OCI-LY1 (cell line): ENCODE results near the gene GUCA1A.
A peak's percentile ranks its signal among the peaks of the same experiment; 100 is the strongest.

Source experiments
- H2AFZ ChIP-seq: fragments of 200-600 bp; sonication (generic), shearing (Covaris generic); 2 replicates; pipeline ENCODE4 v1.6.0; 2014; ENCODE audit warnings: antibody characterized with exemption, mild to moderate bottlenecking, low read length
- H3F3A ChIP-seq: fragments of 200-600 bp; sonication (generic), shearing (Covaris generic); 2 replicates; pipeline ENCODE4 v1.6.0; 2014; ENCODE audit warnings: mild to moderate bottlenecking, antibody characterized with exemption, low read length, moderate library complexity; ENCODE audit not compliant: insufficient read depth
- H3K27ac ChIP-seq: fragments of 200-600 bp; sonication (generic); 2 replicates; pipeline ENCODE4 v1.5.1; 2014; ENCODE audit warnings: low read length, mixed run types, mild to moderate bottlenecking, low read depth; ENCODE audit not compliant: poor library complexity, severe bottlenecking
- H3K27me3 ChIP-seq: fragments of 200-600 bp; sonication (generic); 2 replicates; pipeline ENCODE4 v1.6.0; 2014; ENCODE audit warnings: antibody characterized with exemption, mild to moderate bottlenecking, low read length, moderate library complexity; ENCODE audit not compliant: insufficient read depth
- H3K36me3 ChIP-seq: fragments of 200-600 bp; sonication (generic); 2 replicates; pipeline ENCODE4 v1.6.1; 2014; ENCODE audit warnings: mild to moderate bottlenecking, antibody characterized with exemption, low read length, moderate library complexity, mixed read lengths; ENCODE audit not compliant: insufficient read depth
- H3K4me1 ChIP-seq: fragments of 200-600 bp; sonication (generic); 2 replicates; pipeline ENCODE4 v1.5.1; 2014; ENCODE audit warnings: mild to moderate bottlenecking, low read length, moderate library complexity; ENCODE audit not compliant: insufficient read depth, severe bottlenecking
- H3K4me2 ChIP-seq: fragments of 200-600 bp; sonication (generic), shearing (Covaris generic); 2 replicates; pipeline ENCODE4 v1.6.1; 2014; ENCODE audit warnings: low read length
- H3K4me3 ChIP-seq: fragments of 200-600 bp; sonication (generic); 2 replicates; pipeline ENCODE4 v1.5.1; 2014; ENCODE audit warnings: low read length, low read depth, mild to moderate bottlenecking, mixed read lengths; ENCODE audit not compliant: poor library complexity, severe bottlenecking
- H3K79me2 ChIP-seq: fragments of 200-600 bp; shearing (Covaris generic); 2 replicates; pipeline ENCODE4 v1.6.1; 2016; ENCODE audit warnings: mixed run types, low read length, mixed read lengths; ENCODE audit not compliant: insufficient read depth
- H3K9ac ChIP-seq: fragments of 200-600 bp; sonication (generic), shearing (Covaris generic); 2 replicates; pipeline ENCODE4 v1.6.1; 2014; ENCODE audit warnings: mild to moderate bottlenecking, low read length, mixed read lengths
- H3K9me2 ChIP-seq: fragments of 200-600 bp; sonication (generic), shearing (Covaris generic); 2 replicates; pipeline ENCODE4 v1.6.1; 2014; ENCODE audit warnings: low read depth, mild to moderate bottlenecking, low read length, mixed read lengths
- H3K9me3 ChIP-seq: fragments of 200-600 bp; shearing (Covaris generic); 2 replicates; pipeline ENCODE4 v1.6.1; 2014; ENCODE audit warnings: low read length, mixed read lengths
- H4K20me1 ChIP-seq: fragments of 200-600 bp; sonication (generic), shearing (Covaris generic); 2 replicates; pipeline ENCODE4 v1.6.0; 2016; ENCODE audit warnings: mild to moderate bottlenecking, low read length; ENCODE audit not compliant: insufficient read depth
- CTCF ChIP-seq: fragments of 200-600 bp; sonication (generic), shearing (Covaris generic); IDR thresholded peaks from 2 replicates; pipeline ENCODE4 v1.5.1; 2017; ENCODE audit warnings: mild to moderate bottlenecking, antibody characterized with exemption, low read length, moderate library complexity, mixed read lengths
- EZH2 ChIP-seq: fragments of 200-600 bp; sonication (generic), shearing (Covaris generic); IDR thresholded peaks from 2 replicates; pipeline ENCODE4 v1.8.0; 2017; ENCODE audit warnings: borderline replicate concordance, mixed run types, mild to moderate bottlenecking, antibody characterized with exemption, low read length, moderate library complexity, mixed read lengths

Gene GUCA1A

GRCh38 chr6:42217519-42218367, 44.6 kb downstream of the GUCA1A start, which contains the start of gene MRPS10:
TSS of gene MRPS10 (minus strand) at chr6:42217861. CDS start at chr6:42217849, 12 bp downstream.
- H3K27ac ChIP-seq = no peak within 1 kb of the TSS
- H3K4me1 ChIP-seq = peaks cover 22% of the 10 kb centered on the region

GRCh38 chr6:42220807-42221206, 47.6 kb downstream of the GUCA1A start:
- no peak overlapping the region for H2AFZ ChIP-seq
- 0 out of 2 replicates have a peak, but pooled peaks cover 4% of the 10 kb centered on the region for H3K27me3 ChIP-seq
- no peaks in the 10 kb centered on the region for H3K36me3 ChIP-seq
- no peak overlapping the region for H3K4me2 ChIP-seq
- no peaks in the 10 kb centered on the region for H4K20me1 ChIP-seq
- peaks cover 9% of the 10 kb centered on the region for H3K79me2 ChIP-seq
- H3F3A ChIP-seq = no peaks in the 10 kb centered on the region
- H3K4me1 ChIP-seq = peaks cover 16% of the 10 kb centered on the region
- TF ChIP-seq EZH2 (no peak), CTCF (no peak)
- no peaks in the 10 kb centered on the region for H3K9me3 ChIP-seq
- no peak overlapping the region for H3K4me3 ChIP-seq
- H3K9ac ChIP-seq = no peak overlapping the region
- H3K9me2 ChIP-seq = no peaks in the 10 kb centered on the region
- H3K27ac ChIP-seq = no peak overlapping the region

More at GRCh38 chr6:42217519-42218367, 44.6 kb downstream of the GUCA1A start, which contains the start of gene MRPS10:
- H3K9ac ChIP-seq = peak within 1 kb of the TSS; percentile 93
- TF ChIP-seq EZH2 (no peak), CTCF (no peak)
- H4K20me1 ChIP-seq = no peaks in the 10 kb centered on the region
- H3K9me3 ChIP-seq = no peaks in the 10 kb centered on the region
- no peaks in the 10 kb centered on the region for H3K27me3 ChIP-seq
- H3K4me3 ChIP-seq = peak within 1 kb of the TSS; percentile 94
- peak within 1 kb of the TSS; percentile 98 for H2AFZ ChIP-seq
- H3F3A ChIP-seq = no peaks in the 10 kb centered on the region
- no peaks in the 10 kb centered on the region for H3K9me2 ChIP-seq
- H3K36me3 ChIP-seq = peaks cover 13% of the 10 kb centered on the region
- peak within 1 kb of the TSS; percentile 88 for H3K4me2 ChIP-seq
- H3K79me2 ChIP-seq = peaks cover 9% of the 10 kb centered on the region

- Histone ChIP-seq H3K9ac (no peak overlapping the region), H3K4me2 (no peak overlapping the region), H3K9me2 (no peaks in the 10 kb centered on the region), H4K20me1 (no peaks in the 10 kb centered on the region), H3K36me3 (no peaks in the 10 kb centered on the region), H3F3A (no peaks in the 10 kb centered on the region), H3K79me2 (peaks cover 9% of the 10 kb centered on the region), H3K4me1 (peaks cover 11% of the 10 kb centered on the region), H3K27me3 (0 out of 2 replicates have a peak, but pooled peaks cover 4% of the 10 kb centered on the region), H3K4me3 (no peak overlapping the region), H3K27ac (no peak overlapping the region), H2AFZ (no peak overlapping the region), H3K9me3 (no peaks in the 10 kb centered on the region)
- no peak for TF ChIP-seq CTCF
- TF ChIP-seq EZH2 = no peak
Measured at GRCh38 chr6:42221546-42221945, 48.4 kb downstream of the GUCA1A start.
